Measurements from ENCODE around the gene SKA1.

DNA sequence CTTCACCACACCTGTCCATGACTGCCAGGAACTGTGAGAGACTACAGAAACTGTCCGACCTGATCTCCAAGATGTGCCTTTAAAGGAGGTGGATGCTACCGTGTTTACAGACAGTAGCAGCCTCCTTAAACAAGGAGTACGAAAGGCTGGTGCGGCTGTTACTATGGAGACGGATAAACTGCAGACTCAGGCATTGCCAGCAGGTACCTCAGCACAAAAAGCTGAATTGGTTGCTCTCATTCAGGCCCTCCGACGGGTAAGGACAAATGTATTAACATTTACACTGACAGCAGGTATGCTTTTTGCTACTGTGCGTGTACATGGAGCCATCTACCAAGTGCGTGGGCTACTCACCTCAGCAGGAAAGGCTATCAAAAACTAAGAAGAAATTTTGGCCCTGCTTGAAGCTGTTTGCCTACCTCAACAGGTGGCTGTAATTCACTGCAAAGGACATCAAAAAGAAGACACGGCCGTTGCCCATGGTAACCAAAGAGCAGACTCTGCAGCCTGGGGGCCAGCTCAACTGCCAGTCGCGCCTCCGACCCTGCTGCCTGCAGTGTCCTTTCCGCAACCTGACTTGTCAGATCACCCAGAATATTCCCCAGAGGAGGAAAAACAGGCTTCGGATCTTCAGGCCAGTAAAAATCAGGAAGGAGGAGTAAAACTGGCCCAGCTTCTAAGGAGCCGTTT is 30.9 kb downstream of the SKA1 start:
- TF ChIP-seq CTCF (IDR thresholded peaks at IDR 0.05) (no peak), POLR2A (IDR thresholded peaks at IDR 0.05) (no peak)
